ENCODE results near the gene MBP. TPM values are rescaled to one million over a fixed set of nuclear protein-coding genes. Genes with fewer than 3 reads are reported as not detected.

The MBP gene
- total and polyA plus RNA-seq, 2 of the 4 experiments (the other 2 are of a cell fraction) = 0.72 to 0.90 TPM

DNA sequence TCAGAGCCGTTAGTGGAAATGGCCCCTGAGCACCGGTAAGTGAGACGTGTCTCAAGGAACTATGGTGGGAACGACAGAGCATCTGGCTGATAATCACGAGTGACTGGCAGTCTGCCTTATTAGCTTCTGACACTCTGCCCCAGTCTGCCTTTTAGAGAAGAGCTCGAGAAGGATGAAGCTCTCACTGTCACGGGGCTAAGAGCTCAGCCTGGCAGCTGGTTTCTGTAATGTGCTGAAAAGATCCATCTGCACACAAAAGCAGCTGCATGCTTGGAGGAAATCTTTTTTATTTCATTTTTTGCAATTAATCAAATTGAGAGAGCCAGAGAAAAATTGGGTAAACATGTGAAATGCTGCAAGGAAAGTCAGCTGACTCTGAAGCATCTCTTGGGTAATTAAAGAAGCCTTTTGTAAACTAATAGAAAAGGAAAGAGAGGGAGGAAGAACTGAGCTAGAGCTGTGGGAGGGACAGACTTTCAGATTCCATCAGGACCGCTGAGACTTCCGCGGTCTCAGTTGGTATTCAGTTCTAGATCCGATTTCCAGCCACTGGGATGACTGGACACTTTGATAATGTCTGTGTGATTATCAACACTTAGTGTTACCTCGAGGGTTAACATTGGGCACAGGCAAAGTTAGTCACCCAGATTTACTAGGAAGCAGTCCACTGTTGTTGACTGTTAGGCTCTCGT, 24.4 kb downstream of the MBP start:
- POLR2A ChIA-PET (ENCODE audit: unreplicated experiment) = no interaction called here
- no TSS peak for BruUV-seq (replicated peaks)

More for the DNA sequence above, 24.4 kb downstream of the MBP start:
- H2AFZ ChIP-seq (replicated peaks; ENCODE audit: low read length, poor library complexity) = peak overlapping the region; percentile 72
- peak overlapping the region; percentile 57 for H2BK15ac ChIP-seq (ENCODE audit: low read depth, low read length)
- peak overlapping the region; percentile 87 for H3K4me2 ChIP-seq (ENCODE audit: low read depth, low read length)
- H4K20me1 ChIP-seq (ENCODE audit: insufficient read depth, low read length) = no peaks in the 10 kb centered on the region
- peak overlapping the region; percentile 85 for H3K23ac ChIP-seq (ENCODE audit: low read depth, low read length)
- CTCF ChIA-PET = no interaction called here
- H3K9ac ChIP-seq (ENCODE audit: low read depth, low read length) = peak overlapping the region; percentile 71; the same call in 1 of the 2 replicates
- peak overlapping the region; percentile 89 for H2BK120ac ChIP-seq (ENCODE audit: low read depth, low read length)
- peak overlapping the region; percentile 97 for H3K18ac ChIP-seq (ENCODE audit: low read depth, low read length)
- WGBS, 2 experiments (ENCODE audit: extremely low coverage in 2 of 2, insufficient read length in 1 of 2) = 0% methylated on average over 5 of the region's 13 CpGs; no CpG with 5 or more reads in 1 of the 2 experiments
- H2BK20ac ChIP-seq (ENCODE audit: low read depth, low read length) = peak overlapping the region; percentile 83
- peak overlapping the region; percentile 51; the same call in 1 of the 2 replicates for H3K56ac ChIP-seq (ENCODE audit: extremely low read depth, insufficient read depth, low read length)
- H3K79me1 ChIP-seq (ENCODE audit: low read depth in 1 of 2, low read length in 2 of 2) = peaks cover 0 to 26% of the 10 kb centered on the region in 2 experiments; a peak in 2 of 4 replicates
- in situ Hi-C loops (cut with MboI; ENCODE audit: low sequenced_read_pairs) = loop anchor here (25.0 kb wide), 1 partner anchor 646 kb away; no protein-coding TSS in a partner anchor
- no peaks in the 10 kb centered on the region for H3K36me3 ChIP-seq (ENCODE audit: control insufficient read depth, insufficient read depth, low read length)
- H3K9me3 ChIP-seq (ENCODE audit: control insufficient read depth, insufficient read depth, low read length) = no peaks in the 10 kb centered on the region
- dilution Hi-C loops (cut with HindIII; ENCODE audit: low sequenced_read_pairs, unreplicated experiment) = no loop called here
- peak overlapping the region; percentile 65 for H4K91ac ChIP-seq (ENCODE audit: insufficient read depth, low read depth, low read length)
- peak overlapping the region; percentile 89; the same call in 1 of the 2 replicates for H2AK5ac ChIP-seq (ENCODE audit: low read depth, low read length)
- intact Hi-C loops (cut with micrococcal nuclease) = loop anchor here (2.0 to 10.0 kb wide), 2 partner anchors 107 to 273 kb away; no protein-coding TSS in a partner anchor
- H3K4me1 ChIP-seq (ENCODE audit: control insufficient read depth, insufficient read depth, low read length) = peaks cover 30% of the 10 kb centered on the region
- peak overlapping the region; percentile 79 for H3K14ac ChIP-seq (replicated peaks; ENCODE audit: low read depth, low read length)
- peaks cover 26% of the 10 kb centered on the region for H3K9me1 ChIP-seq (ENCODE audit: insufficient read depth, low read length)
- peak overlapping the region; percentile 33 for H2AK9ac ChIP-seq (replicated peaks; ENCODE audit: low read depth, low read length, poor library complexity)
- no peaks in the 10 kb centered on the region for H3K27me3 ChIP-seq (ENCODE audit: control insufficient read depth, insufficient read depth, low read length)
- H4K8ac ChIP-seq (ENCODE audit: low read depth in 2 of 2, low read length in 2 of 2) = peak overlapping the region; percentile 22 to 81
- peak overlapping the region; percentile 94 for H4K5ac ChIP-seq (ENCODE audit: low read depth, low read length)
- peak; percentile 93 for ATAC-seq (ENCODE audit: low read depth)
- H3K4me3 ChIP-seq (ENCODE audit: insufficient read depth, low read depth, low read length) = peak overlapping the region; percentile 10; the same call in 1 of the 2 replicates
- peak overlapping the region; percentile 93 for H3K4ac ChIP-seq (ENCODE audit: low read depth, low read length)
- DNase-seq = peak; percentile 92
- H2BK5ac ChIP-seq (ENCODE audit: low read depth, low read length, poor library complexity, severe bottlenecking) = peak overlapping the region; percentile 83
- peak overlapping the region; percentile 96 for H3K27ac ChIP-seq (ENCODE audit: insufficient read depth, low read length)
- TF ChIP-seq MXI1 (IDR thresholded peaks at IDR 0.05; ENCODE audit: borderline replicate concordance, low read depth, low read length) (no peak), RAD21 (IDR thresholded peaks at IDR 0.05; ENCODE audit: low read length) (0 out of 2 replicates have a peak, but pooled peaks have one; percentile 12), RCOR1 (IDR thresholded peaks at IDR 0.05; ENCODE audit: insufficient replicate concordance, low read length) (no peak), FOS (IDR thresholded peaks at IDR 0.05; ENCODE audit: low read depth, low read length) (peak; percentile 71), CEBPB (IDR thresholded peaks at IDR 0.05; ENCODE audit: low read depth, low read length) (peak; percentile 19; the same call in 1 of the 2 replicates), BHLHE40 (IDR thresholded peaks at IDR 0.05; ENCODE audit: low read depth, low read length) (peak; percentile 30; the same call in 1 of the 2 replicates), NFE2L2 (IDR thresholded peaks at IDR 0.05; ENCODE audit: low read depth, low read length) (peak; percentile 78)
- TF ChIP-seq, protein P1, sequence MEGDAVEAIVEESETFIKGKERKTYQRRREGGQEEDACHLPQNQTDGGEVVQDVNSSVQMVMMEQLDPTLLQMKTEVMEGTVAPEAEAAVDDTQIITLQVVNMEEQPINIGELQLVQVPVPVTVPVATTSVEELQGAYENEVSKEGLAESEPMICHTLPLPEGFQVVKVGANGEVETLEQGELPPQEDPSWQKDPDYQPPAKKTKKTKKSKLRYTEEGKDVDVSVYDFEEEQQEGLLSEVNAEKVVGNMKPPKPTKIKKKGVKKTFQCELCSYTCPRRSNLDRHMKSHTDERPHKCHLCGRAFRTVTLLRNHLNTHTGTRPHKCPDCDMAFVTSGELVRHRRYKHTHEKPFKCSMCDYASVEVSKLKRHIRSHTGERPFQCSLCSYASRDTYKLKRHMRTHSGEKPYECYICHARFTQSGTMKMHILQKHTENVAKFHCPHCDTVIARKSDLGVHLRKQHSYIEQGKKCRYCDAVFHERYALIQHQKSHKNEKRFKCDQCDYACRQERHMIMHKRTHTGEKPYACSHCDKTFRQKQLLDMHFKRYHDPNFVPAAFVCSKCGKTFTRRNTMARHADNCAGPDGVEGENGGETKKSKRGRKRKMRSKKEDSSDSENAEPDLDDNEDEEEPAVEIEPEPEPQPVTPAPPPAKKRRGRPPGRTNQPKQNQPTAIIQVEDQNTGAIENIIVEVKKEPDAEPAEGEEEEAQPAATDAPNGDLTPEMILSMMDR (conservative IDR thresholded peaks at IDR 0.05; ENCODE audit: low read depth, low read length) = no peak
- TF ChIP-seq, protein P2, sequence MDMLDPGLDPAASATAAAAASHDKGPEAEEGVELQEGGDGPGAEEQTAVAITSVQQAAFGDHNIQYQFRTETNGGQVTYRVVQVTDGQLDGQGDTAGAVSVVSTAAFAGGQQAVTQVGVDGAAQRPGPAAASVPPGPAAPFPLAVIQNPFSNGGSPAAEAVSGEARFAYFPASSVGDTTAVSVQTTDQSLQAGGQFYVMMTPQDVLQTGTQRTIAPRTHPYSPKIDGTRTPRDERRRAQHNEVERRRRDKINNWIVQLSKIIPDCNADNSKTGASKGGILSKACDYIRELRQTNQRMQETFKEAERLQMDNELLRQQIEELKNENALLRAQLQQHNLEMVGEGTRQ (IDR thresholded peaks at IDR 0.05; ENCODE audit: low read depth, low read length) = peak; percentile 68

All from IMR-90 (cell line).